Activated T-cell treated with anti-CD3 and anti-CD28 coated beads, Interleukin-2, amount 50 U/mL, for 48 hours (primary cell): ENCODE results near the gene NTRK1.

Source experiments
- DNase-seq, 2 experiments: peaks; one replicate each; pipeline ENCODE4 v3.0.0-alpha.2; 2020

Gene NTRK1

GRCh38 chr1:156839426-156840109, 21.1 kb upstream of the NTRK1 start:
- DNase-seq = no peak

GRCh38 chr1:156840186-156840897, 20.3 kb upstream of the NTRK1 start:
- DNase-seq = no peak

- DNase-seq = no peak
Measured at GRCh38 chr1:156840898-156841279, 19.8 kb upstream of the NTRK1 start.

- DNase-seq = no peak
Measured at GRCh38 chr1:156841295-156841855, 19.3 kb upstream of the NTRK1 start.

GRCh38 chr1:156842618-156843300, 17.9 kb upstream of the NTRK1 start:
- DNase-seq = no peak

- no peak for DNase-seq
Measured at GRCh38 chr1:156844102-156844501, 16.6 kb upstream of the NTRK1 start.

GRCh38 chr1:156844638-156845037, 16.0 kb upstream of the NTRK1 start:
- DNase-seq = no peak

- DNase-seq = peak; percentile 65 to 67
Measured at GRCh38 chr1:156845055-156845952, 15.4 kb upstream of the NTRK1 start.

GRCh38 chr1:156845953-156846545, 14.6 kb upstream of the NTRK1 start:
- DNase-seq = no peak

GRCh38 chr1:156846643-156847042, 14.0 kb upstream of the NTRK1 start:
- no peak for DNase-seq

- no peak for DNase-seq
Measured at GRCh38 chr1:156847591-156848460, 12.8 kb upstream of the NTRK1 start.

- DNase-seq = peak; percentile 79 to 81
Measured at GRCh38 chr1:156848461-156849150, 12.1 kb upstream of the NTRK1 start.

- no peak for DNase-seq
Measured at GRCh38 chr1:156849151-156849496, 11.5 kb upstream of the NTRK1 start.

- no peak for DNase-seq
Measured at GRCh38 chr1:156851779-156852417, 8.8 kb upstream of the NTRK1 start.

GRCh38 chr1:156852418-156852874, 8.2 kb upstream of the NTRK1 start:
- no peak for DNase-seq

- DNase-seq = no peak
Measured at GRCh38 chr1:156853761-156854160, 6.9 kb upstream of the NTRK1 start.

- DNase-seq = no peak
Measured at GRCh38 chr1:156854634-156855033, 6.0 kb upstream of the NTRK1 start.

GRCh38 chr1:156856282-156856785, 4.3 kb upstream of the NTRK1 start:
- DNase-seq = no peak

GRCh38 chr1:156857532-156857931, 3.1 kb upstream of the NTRK1 start:
- DNase-seq = no peak

GRCh38 chr1:156858555-156858956, 2.1 kb upstream of the NTRK1 start:
- DNase-seq = no peak
